Measurements from ENCODE around the gene PUM2.

PUM2 gene

GRCh38 chr2:20227894-20228505, 122.6 kb downstream of the PUM2 start:
- H3K4me3 ChIP-seq (ENCODE audit: low read length in 2 of 2): no peak overlapping the region
- no peak overlapping the region for H3K27ac ChIP-seq (ENCODE audit: low read depth in 2 of 2, low read length in 2 of 2)
- no peaks in the 10 kb centered on the region for H3K9me3 ChIP-seq (ENCODE audit: control insufficient read depth in 2 of 2, low read length in 2 of 2)
- H3K27me3 ChIP-seq (ENCODE audit: control insufficient read depth in 2 of 2, insufficient read depth in 2 of 2, low read length in 2 of 2): peaks cover 0 to under 1% of the 10 kb centered on the region in 2 donors
- H3K4me1 ChIP-seq (ENCODE audit: control insufficient read depth in 2 of 2, insufficient read depth in 2 of 2, low read length in 2 of 2): peaks cover 17 to 28% of the 10 kb centered on the region in 2 donors
- H3K36me3 ChIP-seq (ENCODE audit: control insufficient read depth in 2 of 2, insufficient read depth in 2 of 2, low read length in 2 of 2): no peaks in the 10 kb centered on the region
- no peak overlapping the region for H3K9ac ChIP-seq (ENCODE audit: low read depth in 1 of 2, low read length in 2 of 2)

- Histone ChIP-seq H3K9me3 (ENCODE audit: control insufficient read depth in 2 of 2, low read length in 2 of 2) (no peaks in the 10 kb centered on the region), H3K4me3 (ENCODE audit: low read length in 2 of 2) (no peak overlapping the region), H3K4me1 (ENCODE audit: control insufficient read depth in 2 of 2, insufficient read depth in 2 of 2, low read length in 2 of 2) (peaks cover 24 to 35% of the 10 kb centered on the region in 2 donors), H3K27ac (ENCODE audit: low read depth in 2 of 2, low read length in 2 of 2) (peak overlapping the region; percentile 96 to 97), H3K9ac (ENCODE audit: low read depth in 1 of 2, low read length in 2 of 2) (peak overlapping the region in 1 of 2 donors; percentile 73), H3K36me3 (ENCODE audit: control insufficient read depth in 2 of 2, insufficient read depth in 2 of 2, low read length in 2 of 2) (no peaks in the 10 kb centered on the region), H3K27me3 (ENCODE audit: control insufficient read depth in 2 of 2, insufficient read depth in 2 of 2, low read length in 2 of 2) (peaks cover 0 to 2% of the 10 kb centered on the region in 2 donors)
Observed at GRCh38 chr2:20226152-20226545, 124.5 kb downstream of the PUM2 start.

- Histone ChIP-seq H3K4me1 (ENCODE audit: control insufficient read depth in 2 of 2, insufficient read depth in 2 of 2, low read length in 2 of 2) (peaks cover 22 to 33% of the 10 kb centered on the region in 2 donors), H3K4me3 (ENCODE audit: low read length in 2 of 2) (peak overlapping the region; percentile 65 to 68), H3K27me3 (ENCODE audit: control insufficient read depth in 2 of 2, insufficient read depth in 2 of 2, low read length in 2 of 2) (peaks cover 0 to 2% of the 10 kb centered on the region in 2 donors), H3K9ac (ENCODE audit: low read depth in 1 of 2, low read length in 2 of 2) (peak overlapping the region; percentile 73 to 75), H3K9me3 (ENCODE audit: control insufficient read depth in 2 of 2, low read length in 2 of 2) (no peaks in the 10 kb centered on the region), H3K36me3 (ENCODE audit: control insufficient read depth in 2 of 2, insufficient read depth in 2 of 2, low read length in 2 of 2) (peaks cover 0 to 1% of the 10 kb centered on the region in 2 donors), H3K27ac (ENCODE audit: low read depth in 2 of 2, low read length in 2 of 2) (peak overlapping the region; percentile 96 to 97)
Observed at GRCh38 chr2:20225294-20226151, 125.1 kb downstream of the PUM2 start.

GRCh38 chr2:20224716-20225293, 125.8 kb downstream of the PUM2 start, which contains the start of gene SDC1:
SDC1 (minus strand) TSS chr2:20225130; CDS start chr2:20224867, 263 bp downstream.
- peak within 1 kb of the TSS; percentile 96 to 97 for H3K27ac ChIP-seq (ENCODE audit: low read depth in 2 of 2, low read length in 2 of 2)
- no peaks in the 10 kb centered on the region for H3K9me3 ChIP-seq (ENCODE audit: control insufficient read depth in 2 of 2, low read length in 2 of 2)
- H3K36me3 ChIP-seq (ENCODE audit: control insufficient read depth in 2 of 2, insufficient read depth in 2 of 2, low read length in 2 of 2): peaks cover 0 to 3% of the 10 kb centered on the region in 2 donors
- H3K4me3 ChIP-seq (ENCODE audit: low read length in 2 of 2): peak within 1 kb of the TSS; percentile 68 to 80
- peaks cover 22 to 33% of the 10 kb centered on the region in 2 donors for H3K4me1 ChIP-seq (ENCODE audit: control insufficient read depth in 2 of 2, insufficient read depth in 2 of 2, low read length in 2 of 2)
- H3K27me3 ChIP-seq (ENCODE audit: control insufficient read depth in 2 of 2, insufficient read depth in 2 of 2, low read length in 2 of 2): peaks cover 0 to 2% of the 10 kb centered on the region in 2 donors
- peak within 1 kb of the TSS; percentile 75 to 89 for H3K9ac ChIP-seq (ENCODE audit: low read depth in 1 of 2, low read length in 2 of 2)

DNA sequence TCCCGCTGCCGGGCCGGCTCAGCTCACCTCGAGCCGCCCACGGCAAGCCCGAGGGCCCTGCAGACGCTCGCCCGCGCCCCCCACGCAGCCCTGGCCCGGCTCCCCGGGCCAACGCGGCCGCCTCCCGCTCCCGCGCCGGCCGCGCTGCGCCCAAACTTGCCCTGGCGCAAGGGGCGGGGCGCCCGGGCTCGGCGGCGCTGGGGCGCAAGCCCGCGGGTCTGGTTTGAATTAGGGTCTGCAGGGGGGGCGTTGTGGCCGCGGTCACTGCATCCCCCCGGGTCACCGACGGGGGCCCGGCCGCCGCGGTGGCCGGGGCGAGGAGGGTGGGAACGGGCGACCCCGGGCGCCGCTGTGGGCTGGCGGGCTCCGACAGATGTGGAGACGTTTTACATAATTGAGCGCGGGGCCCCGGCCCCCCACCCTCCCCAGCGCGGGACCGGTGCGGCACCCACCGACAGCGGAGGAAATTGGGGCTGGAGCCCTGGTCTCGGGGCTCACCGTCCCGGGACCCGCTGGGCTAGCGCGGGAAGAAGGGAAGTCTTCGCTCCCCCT, 126.4 kb downstream of the PUM2 start:
- Histone ChIP-seq H3K27ac (ENCODE audit: low read depth in 2 of 2, low read length in 2 of 2) (peak overlapping the region; percentile 96 to 97), H3K9ac (ENCODE audit: low read depth in 1 of 2, low read length in 2 of 2) (peak overlapping the region; percentile 70 to 89), H3K4me1 (ENCODE audit: control insufficient read depth in 2 of 2, insufficient read depth in 2 of 2, low read length in 2 of 2) (peaks cover 22 to 33% of the 10 kb centered on the region in 2 donors), H3K4me3 (ENCODE audit: low read length in 2 of 2) (peak overlapping the region; percentile 68 to 80), H3K27me3 (ENCODE audit: control insufficient read depth in 2 of 2, insufficient read depth in 2 of 2, low read length in 2 of 2) (peaks cover 0 to 2% of the 10 kb centered on the region in 2 donors), H3K9me3 (ENCODE audit: control insufficient read depth in 2 of 2, low read length in 2 of 2) (no peaks in the 10 kb centered on the region), H3K36me3 (ENCODE audit: control insufficient read depth in 2 of 2, insufficient read depth in 2 of 2, low read length in 2 of 2) (peaks cover 2 to 3% of the 10 kb centered on the region in 2 donors)

DNA sequence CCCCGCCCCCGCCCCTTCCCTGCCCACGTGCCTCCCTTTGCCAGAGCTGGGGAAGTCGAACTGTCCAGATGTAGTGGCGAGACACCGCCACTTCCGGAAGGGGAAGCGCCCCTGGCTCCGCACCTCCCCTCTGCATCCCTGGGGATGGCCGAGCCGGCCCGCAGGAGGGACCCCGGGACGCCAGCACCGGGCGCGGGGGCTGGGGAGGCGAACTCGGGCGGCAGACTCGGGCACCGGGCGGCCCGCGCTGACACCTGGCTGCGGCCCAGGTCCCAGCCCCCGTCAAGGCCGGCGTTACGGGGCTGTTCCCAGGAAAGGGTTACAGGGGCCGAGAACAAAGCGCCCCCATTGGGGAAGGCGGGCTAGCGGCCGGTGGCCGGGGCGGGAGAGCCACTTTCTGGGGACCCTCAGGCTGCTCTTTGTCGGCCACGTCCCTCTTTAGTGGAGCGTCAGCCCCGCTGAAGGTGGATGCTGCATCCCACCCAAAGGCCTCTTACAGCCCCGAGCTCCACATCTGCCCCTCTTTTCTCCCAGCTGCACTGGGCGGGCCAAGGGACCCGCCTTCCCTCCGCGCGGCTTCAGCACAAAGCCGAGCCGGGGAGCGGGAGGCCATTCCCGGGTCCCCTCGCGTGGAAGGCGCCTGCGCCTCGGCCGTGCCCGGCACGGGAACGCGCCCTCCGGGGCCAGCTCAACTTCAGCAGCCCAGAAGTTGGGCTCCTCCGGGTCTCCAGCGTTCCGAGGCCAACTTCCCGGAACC, 127.1 kb downstream of the PUM2 start:
- H3K9ac ChIP-seq (ENCODE audit: low read depth in 1 of 2, low read length in 2 of 2): peak overlapping the region; percentile 70 to 89
- H3K9me3 ChIP-seq (ENCODE audit: control insufficient read depth in 2 of 2, low read length in 2 of 2): no peaks in the 10 kb centered on the region
- H3K4me1 ChIP-seq (ENCODE audit: control insufficient read depth in 2 of 2, insufficient read depth in 2 of 2, low read length in 2 of 2): peaks cover 22 to 33% of the 10 kb centered on the region in 2 donors
- peaks cover 3 to 8% of the 10 kb centered on the region in 2 donors for H3K36me3 ChIP-seq (ENCODE audit: control insufficient read depth in 2 of 2, insufficient read depth in 2 of 2, low read length in 2 of 2)
- peaks cover 0 to 2% of the 10 kb centered on the region in 2 donors for H3K27me3 ChIP-seq (ENCODE audit: control insufficient read depth in 2 of 2, insufficient read depth in 2 of 2, low read length in 2 of 2)
- H3K4me3 ChIP-seq (ENCODE audit: low read length in 2 of 2): peak overlapping the region; percentile 68 to 80
- H3K27ac ChIP-seq (ENCODE audit: low read depth in 2 of 2, low read length in 2 of 2): peak overlapping the region; percentile 96 to 97

GRCh38 chr2:20222769-20223406, 127.8 kb downstream of the PUM2 start:
- Histone ChIP-seq H3K4me3 (ENCODE audit: low read length in 2 of 2) (peak overlapping the region; percentile 68 to 80), H3K27ac (ENCODE audit: low read depth in 2 of 2, low read length in 2 of 2) (peak overlapping the region in 1 of 2 donors; percentile 6), H3K27me3 (ENCODE audit: control insufficient read depth in 2 of 2, insufficient read depth in 2 of 2, low read length in 2 of 2) (peaks cover 0 to 2% of the 10 kb centered on the region in 2 donors), H3K36me3 (ENCODE audit: control insufficient read depth in 2 of 2, insufficient read depth in 2 of 2, low read length in 2 of 2) (peaks cover 3 to 11% of the 10 kb centered on the region in 2 donors), H3K9me3 (ENCODE audit: control insufficient read depth in 2 of 2, low read length in 2 of 2) (no peaks in the 10 kb centered on the region), H3K9ac (ENCODE audit: low read depth in 1 of 2, low read length in 2 of 2) (peak overlapping the region; percentile 47 to 89), H3K4me1 (ENCODE audit: control insufficient read depth in 2 of 2, insufficient read depth in 2 of 2, low read length in 2 of 2) (peaks cover 22 to 40% of the 10 kb centered on the region in 2 donors)

- Histone ChIP-seq H3K9me3 (ENCODE audit: control insufficient read depth in 2 of 2, low read length in 2 of 2) (no peaks in the 10 kb centered on the region), H3K4me3 (ENCODE audit: low read length in 2 of 2) (peak overlapping the region; percentile 68 to 80), H3K27me3 (ENCODE audit: control insufficient read depth in 2 of 2, insufficient read depth in 2 of 2, low read length in 2 of 2) (peaks cover 0 to 2% of the 10 kb centered on the region in 2 donors), H3K4me1 (ENCODE audit: control insufficient read depth in 2 of 2, insufficient read depth in 2 of 2, low read length in 2 of 2) (peaks cover 22 to 42% of the 10 kb centered on the region in 2 donors), H3K36me3 (ENCODE audit: control insufficient read depth in 2 of 2, insufficient read depth in 2 of 2, low read length in 2 of 2) (peaks cover 3 to 11% of the 10 kb centered on the region in 2 donors), H3K9ac (ENCODE audit: low read depth in 1 of 2, low read length in 2 of 2) (peak overlapping the region in 1 of 2 donors; percentile 89), H3K27ac (ENCODE audit: low read depth in 2 of 2, low read length in 2 of 2) (peak overlapping the region in 1 of 2 donors; percentile 29)
Observed at GRCh38 chr2:20222014-20222768, 128.5 kb downstream of the PUM2 start.
